Transverse colon (tissue), 4 donors: ENCODE measurements around the gene HTT.

Experiments used
- CTCF ChIP-seq, 5 experiments: fragments of 200-600 bp in 3 of 5; fragments of 450-650 bp in 2 of 5; sonication (generic) in 3 of 5; IDR thresholded peaks; 1 replicate in 2 of 5; 2 replicates in 3 of 5; pipeline ENCODE4 v1.5.1; 2016 to 2017; ENCODE audit warnings: antibody characterized with exemption in 5 of 5, inconsistent platforms in 3 of 5, mild to moderate bottlenecking in 2 of 5, moderate library complexity in 1 of 5
- EP300 ChIP-seq: sonication (generic); formaldehyde crosslinking; IDR thresholded peaks from one replicate; pipeline ENCODE4 v1.6.1; 2017; ENCODE audit warnings: antibody characterized with exemption, low read depth
- POLR2A ChIP-seq: fragments of 450-650 bp; IDR thresholded peaks from one replicate; pipeline ENCODE4 v1.6.1; 2016; ENCODE audit warnings: antibody characterized with exemption, mild to moderate bottlenecking, moderate library complexity
- POLR2AphosphoS5 ChIP-seq, 3 donors: sonication (generic); formaldehyde crosslinking; IDR thresholded peaks; one replicate each; pipeline ENCODE4 v1.6.1; 2016; ENCODE audit warnings: antibody characterized with exemption in 3 of 3

- TF ChIP-seq CTCF (IDR thresholded peaks at IDR 0.05): no peak
- TF ChIP-seq EP300: no peak
- TF ChIP-seq POLR2A: no peak
- TF ChIP-seq POLR2AphosphoS5 (IDR thresholded peaks at IDR 0.05): no peak
These were observed 48.6 kb upstream of the HTT start for GRCh38 chr4:3025881-3026280.
